OCI-LY3 (cell line): ENCODE data around the gene GTPBP10.

Source experiments
- H2AFZ ChIP-seq: fragments of 200-600, 300-600 bp; shearing (Covaris generic); 2 replicates; pipeline ENCODE4 v1.6.0; 2014; ENCODE audit warnings: antibody characterized with exemption, low read depth, low read length
- H3K27ac ChIP-seq: fragments of 200-600, 300-600 bp; sonication (generic); 2 replicates; pipeline ENCODE4 v1.5.1; 2014; ENCODE audit warnings: mild to moderate bottlenecking, low read length, moderate library complexity, mixed read lengths
- H3K27me3 ChIP-seq: fragments of 200-600, 300-600 bp; sonication (generic); 2 replicates; pipeline ENCODE4 v1.6.1; 2014; ENCODE audit warnings: low read depth, low read length, mixed read lengths
- H3K36me3 ChIP-seq: fragments of 200-600, 300-600 bp; sonication (generic); replicated peaks from 2 replicates; pipeline ENCODE3; 2014; ENCODE audit warnings: low read depth, low read length, mixed read lengths
- H3K4me1 ChIP-seq: fragments of 300-600, 200-600 bp; sonication (generic); 2 replicates; pipeline ENCODE4 v1.6.1; 2014; ENCODE audit warnings: low read length, mixed read lengths
- H3K4me2 ChIP-seq: fragments of 200-600, 300-600 bp; sonication (generic); 2 replicates; pipeline ENCODE4 v1.6.1; 2014; ENCODE audit warnings: low read length, mixed read lengths
- H3K4me3 ChIP-seq: fragments of 300-600, 200-600 bp; sonication (generic); 2 replicates; pipeline ENCODE4 v1.5.1; 2014; ENCODE audit warnings: antibody characterized with exemption, mild to moderate bottlenecking, low read length, moderate library complexity
- H3K79me2 ChIP-seq: fragments of 300-600, 200-600 bp; shearing (Covaris generic); 2 replicates; pipeline ENCODE4 v1.6.1; 2014; ENCODE audit warnings: mild to moderate bottlenecking, low read length, mixed read lengths
- H3K9ac ChIP-seq: fragments of 300-600, 200-600 bp; shearing (Covaris generic); 2 replicates; pipeline ENCODE4 v1.6.0; 2014; ENCODE audit warnings: mild to moderate bottlenecking, low read length, moderate library complexity
- H3K9me3 ChIP-seq: fragments of 200-600, 300-600 bp; shearing (Covaris generic); 2 replicates; pipeline ENCODE4 v1.6.1; 2014; ENCODE audit warnings: low read length, mixed read lengths; ENCODE audit not compliant: insufficient read depth
- H4K20me1 ChIP-seq: fragments of 200-600, 300-600 bp; sonication (generic); 2 replicates; pipeline ENCODE4 v1.6.1; 2016; ENCODE audit warnings: low read length, mixed read lengths; ENCODE audit not compliant: insufficient read depth
- EZH2phosphoT487 ChIP-seq: fragments of 200-600 bp; shearing (Covaris generic); IDR thresholded peaks from 2 replicates; pipeline ENCODE4 v1.6.1; 2018; ENCODE audit warnings: antibody characterized with exemption, mixed run types, low read depth
- TF ChIP-seq, protein P1 (sequence below): fragments of 200-600, 300-600 bp; sonication (generic); IDR thresholded peaks from 2 replicates; pipeline ENCODE4 v1.5.1; 2014; ENCODE audit warnings: antibody characterized with exemption, low read length, low read depth

GTPBP10 gene

DNA sequence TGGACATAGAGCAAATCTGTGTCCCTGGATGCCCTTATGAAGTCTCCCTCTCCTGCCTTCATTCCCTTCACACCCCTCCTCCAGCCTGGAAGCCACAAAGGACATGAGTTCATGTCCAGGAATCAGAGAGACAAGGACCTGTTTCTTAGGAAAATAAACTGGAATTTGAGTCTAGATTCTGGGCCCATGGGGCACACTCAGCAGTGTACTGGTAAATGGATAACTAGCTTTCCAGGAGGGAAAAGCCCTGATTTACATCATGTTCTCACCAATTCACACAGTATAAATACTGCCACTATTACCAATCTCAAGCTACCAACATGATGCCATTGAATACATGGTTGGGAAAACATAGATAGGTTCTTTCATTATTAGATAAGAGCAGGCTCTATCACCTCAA lies 35.3 kb upstream of the GTPBP10 start:
- TF ChIP-seq EZH2phosphoT487 = no peak
- TF ChIP-seq, protein P1, sequence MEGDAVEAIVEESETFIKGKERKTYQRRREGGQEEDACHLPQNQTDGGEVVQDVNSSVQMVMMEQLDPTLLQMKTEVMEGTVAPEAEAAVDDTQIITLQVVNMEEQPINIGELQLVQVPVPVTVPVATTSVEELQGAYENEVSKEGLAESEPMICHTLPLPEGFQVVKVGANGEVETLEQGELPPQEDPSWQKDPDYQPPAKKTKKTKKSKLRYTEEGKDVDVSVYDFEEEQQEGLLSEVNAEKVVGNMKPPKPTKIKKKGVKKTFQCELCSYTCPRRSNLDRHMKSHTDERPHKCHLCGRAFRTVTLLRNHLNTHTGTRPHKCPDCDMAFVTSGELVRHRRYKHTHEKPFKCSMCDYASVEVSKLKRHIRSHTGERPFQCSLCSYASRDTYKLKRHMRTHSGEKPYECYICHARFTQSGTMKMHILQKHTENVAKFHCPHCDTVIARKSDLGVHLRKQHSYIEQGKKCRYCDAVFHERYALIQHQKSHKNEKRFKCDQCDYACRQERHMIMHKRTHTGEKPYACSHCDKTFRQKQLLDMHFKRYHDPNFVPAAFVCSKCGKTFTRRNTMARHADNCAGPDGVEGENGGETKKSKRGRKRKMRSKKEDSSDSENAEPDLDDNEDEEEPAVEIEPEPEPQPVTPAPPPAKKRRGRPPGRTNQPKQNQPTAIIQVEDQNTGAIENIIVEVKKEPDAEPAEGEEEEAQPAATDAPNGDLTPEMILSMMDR = no peak
- no peaks in the 10 kb centered on the region for H3K9me3 ChIP-seq
- H3K4me1 ChIP-seq = peaks cover 3% of the 10 kb centered on the region; the same call in 1 of the 2 replicates
- no peaks in the 10 kb centered on the region for H3K27me3 ChIP-seq
- no peak overlapping the region for H3K4me2 ChIP-seq
- no peaks in the 10 kb centered on the region for H3K79me2 ChIP-seq
- H2AFZ ChIP-seq = no peak overlapping the region
- H3K4me3 ChIP-seq = no peak overlapping the region
- H3K9ac ChIP-seq = no peak overlapping the region
- H3K36me3 ChIP-seq = no peaks in the 10 kb centered on the region
- H4K20me1 ChIP-seq = no peaks in the 10 kb centered on the region
- no peak overlapping the region for H3K27ac ChIP-seq

GRCh38 chr7:90312745-90313144 lies 33.8 kb upstream of the GTPBP10 start:
- H3K9me3 ChIP-seq = no peaks in the 10 kb centered on the region
- no peaks in the 10 kb centered on the region for H3K27me3 ChIP-seq
- H3K36me3 ChIP-seq = no peaks in the 10 kb centered on the region
- TF ChIP-seq, protein P1 = peak; percentile 41
- TF ChIP-seq EZH2phosphoT487 = no peak
- H3K27ac ChIP-seq = no peak overlapping the region
- peaks cover 3% of the 10 kb centered on the region; the same call in 1 of the 2 replicates for H3K4me1 ChIP-seq
- no peaks in the 10 kb centered on the region for H4K20me1 ChIP-seq
- no peak overlapping the region for H3K4me2 ChIP-seq
- no peaks in the 10 kb centered on the region for H3K79me2 ChIP-seq
- H2AFZ ChIP-seq = no peak overlapping the region
- H3K4me3 ChIP-seq = no peak overlapping the region
- no peak overlapping the region for H3K9ac ChIP-seq

DNA sequence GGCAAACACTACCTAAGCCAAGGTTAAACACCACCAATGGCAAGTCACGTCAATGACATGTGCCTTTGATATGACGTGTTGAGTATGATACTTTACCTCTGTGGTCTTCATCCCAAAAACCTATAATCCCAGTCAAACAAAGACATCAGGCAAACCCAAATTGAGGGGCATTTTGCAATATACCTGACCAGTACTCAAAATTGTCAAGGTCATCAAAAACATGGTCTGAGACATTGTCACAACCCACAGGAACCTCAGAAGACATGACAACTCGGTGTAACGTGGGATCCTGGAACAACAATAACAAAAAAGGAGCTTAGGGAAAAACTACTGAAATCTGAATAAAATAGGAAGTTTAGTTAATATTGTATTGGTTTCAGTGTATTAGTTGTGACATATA lies 32.6 kb upstream of the GTPBP10 start:
- Histone ChIP-seq H3K27ac (no peak overlapping the region), H3K4me3 (no peak overlapping the region), H2AFZ (no peak overlapping the region), H3K27me3 (no peaks in the 10 kb centered on the region), H3K4me1 (peaks cover 3% of the 10 kb centered on the region; the same call in 1 of the 2 replicates), H3K79me2 (no peaks in the 10 kb centered on the region), H3K9ac (no peak overlapping the region), H3K36me3 (no peaks in the 10 kb centered on the region), H3K4me2 (no peak overlapping the region), H4K20me1 (no peaks in the 10 kb centered on the region), H3K9me3 (no peaks in the 10 kb centered on the region)
- no peak for TF ChIP-seq EZH2phosphoT487
- TF ChIP-seq, protein P1 = no peak

DNA sequence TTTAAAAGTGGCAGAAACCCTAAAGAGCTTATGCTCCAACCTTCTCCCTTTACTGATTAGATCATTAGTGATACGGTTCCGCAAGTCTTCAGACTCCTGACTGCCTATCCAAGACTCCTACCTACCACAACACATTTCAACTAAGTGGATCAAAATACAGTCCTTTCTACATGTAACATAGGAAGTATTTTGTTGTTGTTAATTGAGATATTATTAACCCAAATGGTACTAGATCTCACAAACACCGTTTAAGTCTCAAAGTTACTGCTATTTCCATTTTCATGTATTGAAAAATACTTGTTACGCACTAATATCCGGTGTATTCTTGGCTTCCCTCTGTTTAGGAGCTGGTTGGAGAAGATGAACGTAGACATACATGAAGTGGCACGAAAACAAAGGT lies 26.5 kb upstream of the GTPBP10 start:
- Histone ChIP-seq H4K20me1 (no peaks in the 10 kb centered on the region), H3K9ac (no peak overlapping the region), H3K4me1 (no peaks in the 10 kb centered on the region), H3K79me2 (no peaks in the 10 kb centered on the region), H3K4me3 (no peak overlapping the region), H3K27ac (no peak overlapping the region), H3K4me2 (no peak overlapping the region), H3K9me3 (no peaks in the 10 kb centered on the region), H3K36me3 (no peaks in the 10 kb centered on the region), H2AFZ (no peak overlapping the region), H3K27me3 (0 out of 2 replicates have a peak, but pooled peaks cover 3% of the 10 kb centered on the region)
- TF ChIP-seq, protein P1 = no peak
- no peak for TF ChIP-seq EZH2phosphoT487
